HG02588 (cell line): ENCODE results near the gene MTUS2.

Source experiments
- ATAC-seq: cut with Tn5 transposase; IDR thresholded peaks from one replicate; pipeline ENCODE4 v1.9.1; 2021; ENCODE audit warnings: mild to moderate bottlenecking, moderate library complexity; ENCODE audit not compliant: unreplicated experiment

The MTUS2 gene

GRCh38 chr13:29537736-29538651 is 717.9 kb downstream of the MTUS2 start:
- no peak for ATAC-seq

DNA sequence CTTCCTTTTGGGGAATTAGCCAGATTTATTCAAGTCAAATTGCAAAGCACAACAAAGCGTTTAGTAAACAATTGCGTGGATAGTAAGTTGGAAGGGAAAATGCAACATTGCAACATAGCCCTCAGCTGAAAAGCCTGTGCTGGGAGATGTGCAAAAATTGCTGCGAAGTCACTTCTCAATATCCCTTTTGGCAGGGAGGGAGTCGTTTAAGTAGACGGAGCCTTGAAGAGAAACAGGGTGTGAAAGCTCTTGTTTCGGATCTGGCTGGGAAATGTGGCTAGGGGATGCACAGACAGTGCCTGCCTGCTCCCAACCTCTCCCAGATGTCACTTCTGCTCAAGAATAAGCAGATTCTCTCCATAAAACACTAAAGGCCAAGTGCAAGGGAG is 718.5 kb downstream of the MTUS2 start:
- ATAC-seq, result no peak

GRCh38 chr13:29539856-29540255 is 719.7 kb downstream of the MTUS2 start:
- no peak for ATAC-seq

GRCh38 chr13:29540334-29540733 is 720.2 kb downstream of the MTUS2 start:
- no peak for ATAC-seq

GRCh38 chr13:29540799-29541198 is 720.7 kb downstream of the MTUS2 start:
- no peak for ATAC-seq

GRCh38 chr13:29541400-29541799 is 721.3 kb downstream of the MTUS2 start:
- no peak for ATAC-seq

DNA sequence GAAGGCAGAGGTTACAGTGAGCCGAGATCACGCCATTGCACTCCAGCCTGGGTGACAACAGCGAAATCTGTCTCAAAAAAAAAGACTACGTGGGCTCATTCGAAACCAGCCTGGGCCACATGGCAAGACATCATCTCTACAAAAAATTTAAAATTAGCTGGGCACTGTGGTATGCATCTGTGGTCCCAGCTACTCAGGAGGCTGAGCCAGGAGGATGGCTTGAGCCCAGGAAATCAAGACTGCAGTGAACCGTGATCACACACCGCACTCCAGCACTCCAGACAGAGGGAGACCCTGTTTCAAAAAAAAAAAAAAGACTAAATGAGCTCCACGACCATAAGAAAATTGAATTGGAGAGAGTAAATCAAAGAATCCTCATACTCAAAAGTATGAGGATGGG is 722.2 kb downstream of the MTUS2 start:
- no peak for ATAC-seq

DNA sequence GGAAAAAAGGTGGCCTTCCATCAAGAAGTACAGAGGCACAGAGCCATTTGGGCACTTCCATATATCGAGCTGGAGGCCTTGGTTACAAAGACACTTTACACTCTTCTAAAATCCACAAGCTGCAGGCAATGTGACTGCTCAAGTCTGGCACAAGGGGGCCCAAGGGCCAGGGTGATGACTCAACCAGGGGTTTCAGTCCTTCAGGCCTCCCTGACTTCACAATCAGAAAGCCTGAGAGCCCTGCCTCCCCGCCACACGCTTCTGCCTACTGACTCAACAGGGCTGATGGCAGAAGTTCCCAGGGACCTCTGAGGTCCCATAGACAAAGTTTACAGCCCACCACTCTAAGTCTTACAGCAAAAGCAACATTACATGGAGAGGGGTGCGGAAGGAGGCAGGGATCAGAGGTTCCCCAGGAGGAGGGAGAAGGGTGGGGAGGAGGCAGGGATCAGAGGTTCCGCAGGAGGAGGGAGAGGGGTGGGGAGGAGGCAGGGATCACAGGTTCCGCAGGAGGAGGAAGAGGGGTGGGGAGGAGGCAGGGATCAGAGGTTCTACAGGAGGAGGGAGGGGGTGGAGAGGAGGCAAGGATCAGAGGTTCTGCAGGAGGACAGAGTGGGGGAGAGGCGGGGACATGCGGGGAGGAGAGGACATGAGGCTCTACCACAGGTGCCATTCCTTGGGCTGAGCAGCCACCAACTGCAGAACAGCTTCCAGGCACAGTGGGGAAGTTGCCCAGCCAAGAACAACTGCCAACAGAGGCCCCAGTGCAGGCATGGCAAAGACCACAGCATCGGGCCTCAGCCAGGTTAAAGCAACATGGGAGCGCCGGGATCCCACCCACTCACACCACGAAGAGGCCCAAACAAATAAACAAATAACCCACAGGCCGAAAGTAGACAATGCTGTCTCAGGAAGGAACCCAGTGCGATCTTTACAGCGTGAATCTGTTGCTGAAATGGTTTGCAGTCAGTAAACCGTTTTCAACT is 723.4 kb downstream of the MTUS2 start:
- peak; percentile 99 for ATAC-seq

GRCh38 chr13:29545988-29546387 is 725.8 kb downstream of the MTUS2 start:
- ATAC-seq, result no peak

- no peak for ATAC-seq
Observed at GRCh38 chr13:29546662-29547061, 726.5 kb downstream of the MTUS2 start.

GRCh38 chr13:29547153-29547552 is 727.0 kb downstream of the MTUS2 start:
- no peak for ATAC-seq

- ATAC-seq, result no peak
Observed at GRCh38 chr13:29548722-29549121, 728.6 kb downstream of the MTUS2 start.

- ATAC-seq, result no peak
Observed at GRCh38 chr13:29550430-29550988, 730.4 kb downstream of the MTUS2 start.

- ATAC-seq, result no peak
Observed at GRCh38 chr13:29551214-29551613, 731.1 kb downstream of the MTUS2 start.
